HG03045 (cell line): ENCODE results near the gene POLN.

Experiments used
- ATAC-seq: cut with Tn5 transposase; IDR thresholded peaks from one replicate; pipeline ENCODE4 v1.9.1; 2021; ENCODE audit warnings: mild to moderate bottlenecking, moderate library complexity; ENCODE audit not compliant: unreplicated experiment

The POLN gene

DNA sequence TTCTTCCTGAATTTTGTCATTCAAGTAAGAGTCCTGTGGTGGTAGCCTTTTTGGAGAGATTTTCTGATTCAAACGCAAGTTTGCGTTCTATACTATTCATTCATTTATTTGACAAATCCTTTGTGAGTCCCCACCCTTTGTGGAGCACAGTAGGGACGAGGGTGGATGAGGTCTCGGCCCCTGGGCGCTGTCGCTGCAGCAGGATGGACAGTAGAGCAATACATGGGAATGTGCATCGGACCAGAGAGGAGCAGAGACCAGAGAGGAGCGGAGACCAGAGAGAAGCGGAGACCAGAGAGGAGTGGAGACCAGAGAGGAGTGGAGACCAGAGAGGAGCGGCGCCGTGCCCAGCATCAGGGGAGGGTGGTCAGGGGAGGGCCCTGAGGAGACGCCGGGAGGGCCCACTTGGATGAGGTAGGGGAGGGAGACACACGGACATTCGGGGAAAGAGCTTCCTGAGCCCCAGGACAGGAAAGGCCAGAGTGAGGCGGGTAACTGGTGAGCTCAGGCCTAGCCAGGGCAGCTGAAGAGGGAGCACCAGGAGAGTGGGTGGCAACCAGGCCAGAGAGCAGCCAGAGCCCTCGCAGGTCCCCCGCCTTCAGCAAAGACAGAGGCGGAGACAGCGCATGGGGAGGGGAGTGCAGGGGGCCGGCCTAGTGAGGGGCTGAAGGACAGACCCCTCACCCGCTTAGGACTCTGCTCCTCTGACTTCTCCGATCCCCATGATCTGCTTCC is 115.4 kb downstream of the POLN start:
- ATAC-seq = no peak

DNA sequence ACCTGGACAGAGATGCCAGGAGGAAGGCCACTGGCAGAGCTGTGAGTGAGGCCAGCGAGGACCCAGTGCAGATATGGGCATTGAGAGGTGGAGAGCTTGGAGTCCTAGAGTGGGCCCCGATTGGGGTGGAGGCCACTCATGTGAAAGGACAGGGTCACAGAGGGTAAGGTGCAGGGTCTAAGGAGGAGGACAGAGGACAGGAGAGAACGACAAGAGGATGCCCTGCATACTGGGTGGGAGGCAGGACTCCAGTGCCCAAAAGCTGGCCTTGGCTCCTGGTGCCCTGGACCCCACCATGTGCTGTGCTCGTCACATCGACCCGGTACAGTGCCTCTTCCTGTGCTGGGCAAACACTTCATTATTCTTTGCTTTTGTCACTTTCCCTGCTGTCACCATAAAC is 116.1 kb downstream of the POLN start:
- ATAC-seq = no peak

DNA sequence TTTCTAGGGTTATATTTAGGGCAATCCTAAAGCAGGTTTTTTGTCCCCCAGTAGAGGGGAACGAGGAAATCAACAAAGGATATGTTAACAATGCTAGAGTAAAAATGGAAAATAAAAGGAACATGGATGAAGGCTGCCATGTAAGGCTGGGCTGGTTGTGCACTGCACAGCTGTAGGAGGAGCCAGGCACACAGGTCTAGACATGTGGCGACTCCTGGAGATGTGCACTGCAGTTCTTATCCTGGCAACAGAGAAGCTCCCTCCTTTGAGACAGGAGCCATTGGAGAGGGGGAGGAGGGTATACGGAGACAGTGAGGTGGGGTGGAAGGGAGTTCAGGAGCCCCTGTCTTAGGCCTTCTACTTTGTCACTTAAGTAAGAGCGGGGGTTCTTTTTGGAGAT is 116.9 kb downstream of the POLN start:
- no peak for ATAC-seq

DNA sequence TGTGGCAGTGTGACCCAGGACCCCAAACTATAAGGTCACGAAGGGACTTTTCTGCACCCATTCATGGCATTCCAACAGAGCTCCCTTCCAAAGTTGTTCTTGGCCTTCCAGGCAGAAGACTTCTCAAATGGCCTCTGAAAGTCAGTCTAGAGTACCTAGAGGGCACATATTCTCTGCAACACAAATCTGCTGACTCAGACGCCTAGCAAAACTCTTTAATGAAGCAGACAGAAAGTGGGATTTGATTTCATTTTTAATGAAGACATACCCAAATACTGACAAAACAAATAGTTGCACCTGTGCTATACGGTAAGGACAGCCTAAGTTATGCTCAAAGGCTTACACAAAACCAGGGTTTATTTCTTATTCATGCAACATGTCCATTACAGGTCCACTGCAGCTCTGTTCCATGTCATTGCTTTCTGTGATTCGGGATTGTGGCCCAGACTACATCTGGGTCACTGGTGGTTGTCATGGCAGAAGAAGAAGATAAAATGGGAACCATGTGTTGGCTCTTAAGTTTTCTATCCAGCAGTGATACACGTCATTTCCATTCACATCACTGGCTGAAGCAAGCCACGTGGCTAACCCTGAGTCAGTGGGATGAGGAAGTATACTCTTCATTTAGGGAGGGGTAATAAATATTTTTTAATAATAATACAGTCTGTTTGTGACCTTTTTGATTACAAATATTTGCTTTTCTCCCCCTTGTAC is 125.1 kb downstream of the POLN start:
- no peak for ATAC-seq

DNA sequence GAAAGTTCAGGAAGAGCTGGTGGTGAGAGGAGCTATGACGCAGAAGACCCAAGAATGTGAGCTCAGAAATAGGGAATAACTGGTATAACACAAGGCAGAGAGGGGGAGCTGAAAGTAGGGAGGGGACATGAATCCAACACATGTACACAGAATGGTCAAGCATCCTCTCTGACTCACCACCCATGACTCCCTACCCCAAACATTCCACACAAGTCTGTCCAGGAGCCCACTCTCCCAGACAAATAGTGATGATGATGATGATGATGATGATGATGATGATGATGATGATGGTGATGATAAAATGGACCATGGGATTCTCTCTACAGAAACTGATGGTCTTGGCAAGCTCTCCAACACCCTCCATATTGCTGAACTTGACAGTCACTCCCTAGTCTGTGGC is 136.4 kb downstream of the POLN start:
- no peak for ATAC-seq

DNA sequence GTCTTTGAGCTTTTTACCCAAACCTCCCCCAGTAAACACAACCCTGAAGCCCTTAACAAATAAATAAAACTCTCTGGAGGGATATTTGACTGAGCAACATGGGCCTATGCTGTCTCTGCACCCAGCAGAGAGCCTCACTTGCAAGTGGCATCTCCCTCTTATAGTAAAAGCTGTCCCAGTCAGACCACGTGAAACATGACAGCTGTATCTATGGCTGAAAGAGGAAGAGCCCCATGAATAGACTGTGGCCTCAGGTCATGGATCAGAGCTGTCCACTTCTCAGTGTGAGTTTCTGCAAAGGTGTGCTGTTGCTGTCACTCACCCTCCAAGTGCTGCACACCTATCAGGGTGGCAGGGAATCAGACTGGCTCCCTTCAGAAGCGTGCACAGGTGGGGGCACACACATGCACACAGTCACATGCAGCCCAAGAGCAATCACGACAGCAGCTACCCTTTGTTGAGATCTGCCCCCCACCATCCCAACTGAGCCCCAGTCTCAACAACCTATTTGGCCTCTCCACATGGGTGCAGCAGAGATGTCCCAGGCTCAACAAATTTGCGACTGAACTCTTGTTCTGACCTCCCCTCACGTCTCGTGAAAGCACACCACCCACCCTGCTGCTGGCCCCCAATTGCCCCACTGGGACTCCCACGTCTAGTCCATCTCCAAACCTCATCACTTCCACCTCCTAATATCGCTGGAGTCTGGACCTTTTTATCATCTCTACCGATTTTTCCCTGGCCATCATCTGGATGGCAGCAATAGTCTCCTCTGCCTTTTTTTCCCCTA is 137.2 kb downstream of the POLN start:
- no peak for ATAC-seq

DNA sequence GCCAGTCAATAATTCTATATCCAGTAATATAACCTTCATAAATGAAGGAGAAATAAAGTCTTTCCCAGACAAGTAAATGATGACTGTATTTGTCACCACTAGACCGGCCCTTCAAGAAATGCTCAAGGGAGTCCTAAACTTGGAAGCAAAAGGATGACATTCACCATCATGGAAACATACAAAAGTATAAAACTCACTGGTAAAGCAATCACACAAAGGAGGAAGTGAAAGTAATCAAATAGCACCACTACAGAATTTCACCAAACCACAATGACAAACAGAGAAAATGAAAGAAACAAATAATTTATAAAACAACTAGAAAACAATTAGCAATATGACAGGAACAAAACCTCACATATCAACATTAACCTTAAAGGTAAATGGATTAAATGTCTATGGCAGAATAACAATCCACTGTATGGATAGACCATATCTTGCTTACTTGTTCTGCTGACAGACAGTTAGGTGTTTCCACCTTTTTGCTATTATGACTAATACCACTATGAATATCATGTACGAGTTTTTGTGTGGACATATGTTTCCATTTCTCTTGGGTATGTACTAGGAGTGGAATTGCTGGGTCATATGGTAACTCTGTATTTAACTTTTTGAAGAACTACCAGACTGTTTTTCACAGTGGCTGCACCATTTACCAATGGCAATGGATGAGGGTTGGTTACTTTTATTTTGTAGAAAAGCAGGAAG is 137.9 kb downstream of the POLN start:
- no peak for ATAC-seq

DNA sequence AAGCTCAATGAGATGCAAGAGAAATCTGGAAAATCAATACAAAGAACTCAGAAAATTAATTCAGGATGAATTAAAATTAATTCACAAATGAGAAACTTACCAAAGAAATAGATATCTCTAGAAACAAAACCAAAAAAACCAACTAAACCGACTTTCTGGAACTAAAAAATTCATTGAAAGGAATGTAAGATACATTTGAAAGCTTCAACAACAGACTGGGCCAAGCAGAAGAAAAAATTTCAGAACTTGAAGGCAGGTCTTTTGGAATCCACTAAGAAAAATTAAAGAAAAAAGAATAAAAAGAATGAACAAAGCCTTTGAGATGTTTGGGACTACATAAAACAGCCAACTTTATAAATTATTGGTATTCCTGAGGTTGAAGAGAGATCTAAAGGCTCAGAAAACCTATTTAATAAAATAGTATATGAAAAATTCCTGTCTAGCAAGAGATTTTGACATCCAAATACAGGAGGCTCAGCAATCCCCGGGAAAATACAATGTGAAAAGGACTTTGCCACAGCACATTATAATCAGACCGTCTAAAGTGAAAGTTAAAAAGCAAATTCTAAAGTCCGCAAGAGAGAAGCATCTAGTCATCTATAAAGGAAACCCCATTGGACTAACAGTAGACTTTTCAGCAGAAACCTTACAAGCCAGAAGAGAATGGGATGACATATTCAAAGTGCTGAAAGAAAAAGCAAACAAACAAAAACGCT is 138.6 kb downstream of the POLN start:
- no peak for ATAC-seq

DNA sequence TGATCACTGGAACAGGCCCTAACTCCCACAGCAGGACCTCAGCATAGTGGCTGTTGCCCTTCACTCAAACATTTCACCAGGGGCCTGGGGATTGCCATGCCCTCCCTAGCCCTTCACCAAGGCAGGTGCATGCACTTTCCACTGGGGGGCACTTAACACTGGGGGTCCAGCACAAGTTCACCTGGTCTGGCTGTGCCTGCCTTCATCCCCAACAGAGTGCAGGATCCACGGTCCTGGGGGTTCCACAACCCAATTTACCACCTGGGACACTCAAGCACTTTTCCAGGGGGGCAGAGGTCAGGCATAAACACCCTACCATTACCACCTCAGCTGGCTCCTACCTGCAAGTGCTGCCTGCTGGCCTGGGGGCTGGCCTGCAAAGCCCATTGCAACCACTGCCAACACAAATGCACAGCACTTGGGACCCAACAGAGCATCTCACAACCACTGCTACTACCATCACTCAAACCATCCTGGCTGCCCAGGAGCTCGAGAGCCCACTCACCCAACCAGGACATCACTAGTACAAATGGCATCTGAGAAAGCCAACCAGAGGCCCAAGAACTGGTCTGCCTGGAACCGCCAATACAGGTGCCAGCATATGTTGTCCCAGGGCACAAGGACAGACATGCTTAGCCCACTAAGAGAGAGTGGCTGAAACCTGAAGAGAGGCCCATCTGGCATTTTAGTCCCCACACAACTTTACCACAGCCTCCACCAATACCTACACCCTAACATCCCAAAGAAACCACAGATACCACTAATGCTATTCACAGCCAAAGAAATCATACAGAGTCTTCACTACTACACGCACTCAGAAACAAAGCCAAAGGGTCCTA is 139.7 kb downstream of the POLN start:
- ATAC-seq = no peak

DNA sequence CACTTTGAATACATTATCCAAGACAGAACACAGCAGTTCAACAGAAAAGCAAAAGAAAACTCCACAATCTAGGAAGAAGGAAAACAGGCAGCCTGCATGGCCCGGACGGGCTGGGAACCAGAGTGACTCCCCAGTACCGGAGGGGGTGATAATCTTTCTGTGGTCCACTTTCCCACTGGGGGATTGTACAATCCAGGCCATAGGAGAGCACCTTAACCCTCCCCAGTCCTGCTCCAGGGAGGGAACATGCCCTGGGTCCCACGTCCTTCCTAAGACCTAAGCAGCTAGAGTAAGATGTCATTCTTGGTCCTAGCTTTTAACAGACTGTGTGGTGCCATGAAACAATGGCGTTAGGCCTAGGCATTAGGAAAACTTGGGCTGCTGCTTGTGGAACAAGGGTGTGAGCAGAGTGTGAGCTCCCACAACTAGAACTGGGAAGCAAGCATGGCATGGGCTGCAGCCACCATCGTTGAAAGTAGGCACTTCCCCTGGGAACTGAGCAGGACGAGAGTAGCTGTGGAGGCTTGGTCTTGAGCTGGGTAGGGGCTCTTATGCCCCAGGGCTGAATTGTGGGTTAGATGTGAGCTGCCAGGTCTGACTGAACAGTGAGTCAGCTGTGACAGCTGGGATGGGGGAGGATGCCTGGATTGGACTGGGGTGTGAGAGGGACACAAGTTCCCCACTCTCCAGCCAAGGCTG is 140.4 kb downstream of the POLN start:
- no peak for ATAC-seq

DNA sequence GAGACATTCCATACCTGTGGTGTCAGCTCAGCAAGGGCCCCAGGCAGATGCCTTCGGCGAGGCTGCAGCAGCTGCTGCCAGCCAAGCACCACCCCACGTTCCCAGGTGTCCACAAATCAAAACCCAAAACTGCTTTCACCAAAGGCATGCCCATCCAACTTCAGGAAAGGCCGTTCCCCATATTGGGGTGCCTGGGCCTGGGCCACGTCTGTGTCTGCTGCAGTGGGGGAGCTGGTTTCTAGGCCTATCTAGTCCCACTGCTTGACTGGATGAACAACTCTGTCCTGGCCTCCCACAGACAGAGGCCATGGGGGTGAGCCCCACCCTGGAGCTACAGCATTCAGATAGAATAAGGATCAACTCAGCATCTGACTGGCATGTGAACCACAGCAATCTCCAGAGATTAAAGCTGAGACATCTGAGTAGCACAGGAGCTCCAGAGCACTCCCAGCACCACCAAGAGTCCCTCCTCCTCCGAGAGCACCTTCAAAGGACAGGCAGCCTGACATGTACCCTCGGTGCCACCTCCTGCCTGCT is 145.8 kb downstream of the POLN start:
- ATAC-seq = no peak

DNA sequence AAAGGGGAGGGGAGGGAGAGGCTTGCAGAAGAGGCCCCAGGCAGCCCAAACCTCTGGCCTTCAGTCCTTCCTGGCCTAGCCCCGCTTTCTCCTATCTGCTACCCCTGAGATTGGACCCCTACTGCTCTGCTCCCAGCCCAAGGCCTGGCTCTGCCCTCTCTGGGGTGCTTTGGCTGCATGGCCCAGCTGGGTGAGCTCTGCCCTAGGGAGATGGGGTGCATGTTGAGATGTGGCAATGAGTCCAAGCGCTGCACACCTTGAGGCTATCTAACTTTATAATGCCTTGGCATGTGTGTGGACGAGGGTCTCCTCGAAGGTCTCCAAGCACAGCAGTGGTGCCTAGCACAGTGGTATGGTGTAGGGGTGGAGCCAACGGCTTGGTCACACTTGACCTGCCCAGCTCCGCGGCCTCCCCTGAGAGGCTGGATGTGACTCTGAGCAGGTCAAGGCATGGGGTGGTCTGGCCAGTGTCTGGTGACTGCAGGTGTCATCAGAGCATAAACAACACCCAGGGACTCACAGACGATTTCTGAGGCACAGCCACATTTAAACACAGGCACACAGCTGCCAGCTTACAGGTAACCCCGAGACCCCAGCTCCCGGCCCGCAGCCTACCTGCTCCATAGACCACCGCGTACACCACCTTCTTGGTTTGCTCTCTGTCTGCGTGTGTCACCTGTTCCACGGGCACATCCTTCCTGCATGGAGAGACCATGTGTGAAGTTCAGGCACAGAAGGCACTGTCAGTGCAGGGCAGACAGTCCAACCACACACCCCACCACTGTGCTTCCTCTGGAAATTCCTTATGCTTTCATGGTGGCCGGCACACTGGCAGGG is 146.5 kb downstream of the POLN start:
- no peak for ATAC-seq

DNA sequence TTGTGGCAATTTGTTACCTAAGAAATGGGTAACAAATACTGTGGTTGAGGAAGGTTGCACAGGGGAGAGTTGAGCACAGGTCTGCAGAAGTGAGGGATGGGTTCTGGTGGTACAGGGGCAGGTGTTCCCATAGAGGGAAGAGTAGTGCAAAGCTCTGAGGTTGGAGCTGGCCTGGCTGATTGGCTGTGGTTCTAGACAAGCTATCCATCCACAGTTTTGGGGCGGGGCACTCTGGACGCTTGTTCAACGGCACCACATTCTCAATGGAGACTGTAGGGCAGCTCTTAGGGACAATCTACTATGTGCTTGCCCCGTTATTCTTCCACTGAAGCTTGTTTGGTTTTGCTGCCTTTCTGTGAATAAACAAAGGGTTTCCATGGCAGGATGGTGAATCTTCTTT is 147.4 kb downstream of the POLN start:
- no peak for ATAC-seq

DNA sequence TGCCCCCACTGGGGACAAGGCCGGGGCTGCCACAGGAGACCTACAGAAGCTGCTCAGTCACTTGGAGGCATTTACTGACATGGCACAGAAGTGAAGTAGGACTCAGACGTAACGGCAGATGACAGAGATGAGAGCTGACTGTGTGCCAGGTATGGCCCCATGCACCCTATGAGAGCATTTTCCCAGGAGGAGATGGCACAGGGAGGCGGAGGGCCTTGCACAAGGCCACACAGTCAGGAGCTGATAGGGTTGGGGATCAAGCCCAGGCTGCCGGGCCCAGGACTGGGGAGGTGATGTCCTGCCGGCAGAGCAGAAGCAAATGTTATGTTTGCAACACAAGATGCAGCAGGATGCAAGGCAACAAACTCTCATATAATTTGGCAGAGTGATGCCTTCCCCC is 148.7 kb downstream of the POLN start:
- ATAC-seq = no peak

DNA sequence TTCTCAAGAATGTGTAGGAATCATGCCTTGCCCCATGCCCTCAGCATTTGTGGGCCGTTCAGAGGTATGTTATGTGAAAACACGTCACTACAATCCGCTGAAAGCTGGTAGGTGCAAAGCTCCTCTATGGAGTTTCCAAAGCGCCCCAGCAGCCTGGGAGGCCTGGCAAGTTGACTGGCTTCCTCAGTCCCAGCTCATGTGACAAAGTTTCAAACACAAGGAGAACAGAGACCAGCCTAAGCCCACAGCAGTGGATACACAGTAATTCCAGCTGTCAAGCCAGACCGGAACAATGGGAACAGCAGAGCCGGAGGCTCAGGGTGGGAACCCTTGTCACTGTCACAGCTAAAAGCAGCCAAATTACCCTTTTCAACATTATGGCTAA is 149.3 kb downstream of the POLN start:
- ATAC-seq = no peak

DNA sequence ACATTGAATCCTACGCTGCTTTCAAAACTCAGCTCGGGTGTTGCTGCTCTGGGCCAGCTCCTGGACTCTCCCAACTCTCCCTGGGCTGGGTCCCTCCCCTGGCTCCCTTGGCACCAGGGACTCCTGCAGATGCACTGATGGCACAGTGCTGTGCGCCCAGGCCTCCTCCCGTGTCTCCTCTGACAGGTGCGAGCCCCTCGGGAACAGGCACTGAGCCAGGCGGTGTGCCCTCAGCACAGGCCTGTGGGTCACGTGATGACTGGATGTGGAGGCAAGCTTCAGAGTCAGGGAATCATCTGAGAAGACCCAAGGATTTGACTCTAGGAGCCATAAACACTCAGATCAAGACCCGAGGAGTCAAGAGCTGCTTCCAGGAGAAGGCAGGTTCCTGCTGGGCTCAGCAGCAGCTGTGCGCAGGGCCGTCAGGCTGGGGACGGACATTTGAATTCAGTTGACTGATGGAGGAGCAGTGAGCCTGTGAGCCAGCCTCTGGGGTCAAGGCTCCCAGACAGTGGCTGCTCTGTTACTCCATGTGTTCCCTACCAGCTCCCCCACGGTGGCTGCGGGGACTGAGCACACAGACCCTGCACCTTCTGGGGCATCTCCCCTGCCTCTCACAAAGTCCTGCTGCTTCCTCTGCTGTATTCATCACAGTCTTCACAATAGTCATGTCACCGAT is 149.8 kb downstream of the POLN start:
- ATAC-seq = no peak

DNA sequence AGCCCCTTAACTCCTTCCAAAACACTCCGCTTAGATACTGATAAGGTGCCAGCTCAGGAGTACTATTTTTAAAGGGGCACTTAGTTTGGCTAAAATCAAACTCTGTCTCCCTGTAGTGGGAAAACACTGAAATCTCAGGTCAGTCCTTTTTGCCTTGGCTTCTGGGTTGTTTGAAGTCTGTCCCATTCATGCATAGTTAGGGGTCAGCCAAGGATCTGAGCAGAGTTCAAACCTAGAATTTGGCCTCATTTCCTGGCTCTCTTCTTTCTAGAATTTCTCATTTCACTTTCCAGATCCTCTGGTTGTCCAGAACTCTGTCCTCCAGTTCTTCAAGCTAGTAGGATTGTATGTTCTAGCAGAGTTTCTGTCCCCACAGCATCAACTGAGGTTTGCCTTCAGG is 151.3 kb downstream of the POLN start:
- no peak for ATAC-seq
